ENCODE results near the gene GJB6. TPM values are rescaled to one million over a fixed set of nuclear protein-coding genes. Genes with fewer than 3 reads are reported as not detected.

GJB6 gene
- total RNA-seq, 2 experiments from 2014 or later: 19.8 to 26.0 TPM

DNA sequence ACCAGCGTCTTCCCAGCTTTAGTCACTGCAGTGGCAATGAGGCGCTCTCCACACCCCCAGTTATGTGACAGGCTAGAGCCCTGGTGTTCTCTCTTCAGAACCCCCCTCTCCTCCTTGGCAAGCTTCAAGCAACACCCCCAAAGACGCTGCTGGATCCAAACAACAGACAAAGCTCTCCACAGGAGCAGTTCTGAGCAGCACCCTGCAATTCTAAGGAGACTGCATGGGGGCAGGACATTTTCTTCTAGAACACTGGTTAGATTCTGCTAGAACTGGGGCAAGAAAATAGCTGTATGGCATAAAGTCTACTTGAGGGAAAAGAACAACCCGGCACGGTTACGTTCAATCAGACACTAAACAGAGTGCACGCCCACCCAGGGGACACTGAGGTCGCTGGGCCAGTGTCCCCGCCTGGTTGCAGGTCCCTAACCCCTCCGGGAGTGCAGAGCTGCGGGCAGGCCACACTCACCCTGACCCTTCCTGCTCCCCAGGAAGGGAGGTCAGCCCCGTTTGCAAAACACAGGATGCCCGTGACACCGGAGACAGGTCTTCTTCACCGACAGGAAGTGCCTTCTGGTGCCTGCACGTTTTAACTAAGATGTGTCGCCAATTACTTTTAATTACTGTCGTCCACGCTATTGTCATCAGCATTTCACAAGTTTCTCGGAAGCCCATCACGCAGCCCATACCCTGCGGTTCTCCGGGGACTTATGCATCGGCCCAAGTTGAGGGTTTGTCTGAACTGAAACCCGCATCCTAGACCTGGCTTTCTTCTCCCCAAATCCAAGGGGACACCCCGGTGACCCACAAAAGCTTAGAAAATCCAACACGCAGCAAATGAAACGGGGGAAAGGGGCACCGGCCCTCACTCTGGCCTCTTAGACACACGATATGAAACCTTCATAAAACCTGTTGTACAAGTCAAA, 943 bp downstream of the GJB6 start:
- intact Hi-C loops (cut with DNase I, micrococcal nuclease): no loop called here
- no peaks in the 10 kb centered on the region for H3K36me3 Mint-ChIP-seq (ENCODE audit: low read depth)
- ChIA-PET CTCF (no interaction called here), POLR2A (interaction anchor here (0.9 to 3.6 kb wide), 3 partner anchors 34 to 671 kb away, joined by 3 to 21 read pairs (median 4); partner anchors contain the start of gene XPO4)
- H3K4me3 ChIP-seq (ENCODE audit: low read length): peak overlapping the region; percentile 55
- DNase-seq (peak in 9 of 14 experiments; percentile 7 to 40 (median 29)), ATAC-seq (ENCODE audit: poor library complexity) (peak; percentile 35)
- no peaks in the 10 kb centered on the region for H3K9me3 Mint-ChIP-seq
- peaks cover 21% of the 10 kb centered on the region for H3K4me1 ChIP-seq (ENCODE audit: insufficient read depth, low read length)
- H3K4me1 Mint-ChIP-seq (ENCODE audit: low read depth): peaks cover 10% of the 10 kb centered on the region
- H3K27ac Mint-ChIP-seq: peak overlapping the region; percentile 88
- H3K4me3 Mint-ChIP-seq: peak overlapping the region; percentile 95
- H3K9me3 ChIP-seq (ENCODE audit: control insufficient read depth in 1 of 2, insufficient read depth in 1 of 2, low read length in 2 of 2): no peaks in the 10 kb centered on the region
- H3K27me3 ChIP-seq (ENCODE audit: control insufficient read depth in 1 of 2, insufficient read depth in 2 of 2, low read length in 2 of 2): peaks cover 11 to 13% of the 10 kb centered on the region in 2 experiments
- H3K36me3 ChIP-seq (ENCODE audit: insufficient read depth, low read length): no peaks in the 10 kb centered on the region
- peaks cover 5% of the 10 kb centered on the region for H3K27me3 Mint-ChIP-seq
- TF ChIP-seq, protein P1, sequence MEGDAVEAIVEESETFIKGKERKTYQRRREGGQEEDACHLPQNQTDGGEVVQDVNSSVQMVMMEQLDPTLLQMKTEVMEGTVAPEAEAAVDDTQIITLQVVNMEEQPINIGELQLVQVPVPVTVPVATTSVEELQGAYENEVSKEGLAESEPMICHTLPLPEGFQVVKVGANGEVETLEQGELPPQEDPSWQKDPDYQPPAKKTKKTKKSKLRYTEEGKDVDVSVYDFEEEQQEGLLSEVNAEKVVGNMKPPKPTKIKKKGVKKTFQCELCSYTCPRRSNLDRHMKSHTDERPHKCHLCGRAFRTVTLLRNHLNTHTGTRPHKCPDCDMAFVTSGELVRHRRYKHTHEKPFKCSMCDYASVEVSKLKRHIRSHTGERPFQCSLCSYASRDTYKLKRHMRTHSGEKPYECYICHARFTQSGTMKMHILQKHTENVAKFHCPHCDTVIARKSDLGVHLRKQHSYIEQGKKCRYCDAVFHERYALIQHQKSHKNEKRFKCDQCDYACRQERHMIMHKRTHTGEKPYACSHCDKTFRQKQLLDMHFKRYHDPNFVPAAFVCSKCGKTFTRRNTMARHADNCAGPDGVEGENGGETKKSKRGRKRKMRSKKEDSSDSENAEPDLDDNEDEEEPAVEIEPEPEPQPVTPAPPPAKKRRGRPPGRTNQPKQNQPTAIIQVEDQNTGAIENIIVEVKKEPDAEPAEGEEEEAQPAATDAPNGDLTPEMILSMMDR (IDR thresholded peaks at IDR 0.05): no peak
- no peak overlapping the region for H3K27ac ChIP-seq (ENCODE audit: low read depth in 1 of 2, low read length in 2 of 2)

DNA sequence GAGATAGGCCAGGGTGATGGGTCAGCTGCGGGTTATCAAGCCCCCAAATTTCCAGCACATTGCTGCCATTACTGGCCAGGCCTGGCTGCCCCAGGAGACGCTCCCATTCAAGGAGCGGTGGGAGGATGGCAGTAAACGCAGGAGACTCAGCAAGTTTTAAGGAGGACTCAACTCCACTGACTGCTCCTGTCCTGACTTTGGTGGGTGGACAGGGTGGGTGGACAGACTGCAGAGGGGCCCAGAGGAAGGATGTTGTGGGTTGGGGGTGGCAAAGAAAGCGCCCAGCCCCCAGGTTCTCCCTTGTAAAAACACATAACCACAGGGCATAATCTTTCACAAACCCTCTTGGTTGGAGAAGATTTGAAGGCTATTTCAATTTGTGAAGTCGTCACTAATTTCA, 4.4 kb downstream of the GJB6 start:
- TF ChIP-seq, protein P1 (IDR thresholded peaks at IDR 0.05): no peak
- Histone ChIP-seq H3K4me3 (ENCODE audit: low read length) (no peak overlapping the region), H3K4me1 (ENCODE audit: insufficient read depth, low read length) (peaks cover 19% of the 10 kb centered on the region), H3K27ac (ENCODE audit: low read depth in 1 of 2, low read length in 2 of 2) (no peak overlapping the region), H3K36me3 (ENCODE audit: insufficient read depth, low read length) (no peaks in the 10 kb centered on the region), H3K9me3 (ENCODE audit: control insufficient read depth in 1 of 2, insufficient read depth in 1 of 2, low read length in 2 of 2) (no peaks in the 10 kb centered on the region), H3K27me3 (ENCODE audit: control insufficient read depth in 1 of 2, insufficient read depth in 2 of 2, low read length in 2 of 2) (peaks cover 5 to 6% of the 10 kb centered on the region in 2 experiments)
- no peak for ATAC-seq (ENCODE audit: poor library complexity)
- POLR2A ChIA-PET: no interaction called here
- Mint-ChIP-seq H3K27ac (no peak overlapping the region), H3K4me1 (ENCODE audit: low read depth) (peaks cover 10% of the 10 kb centered on the region), H3K36me3 (ENCODE audit: low read depth) (no peaks in the 10 kb centered on the region), H3K9me3 (no peaks in the 10 kb centered on the region), H3K4me3 (no peak overlapping the region), H3K27me3 (peaks cover 5% of the 10 kb centered on the region)
- no peak for DNase-seq
- intact Hi-C loops (cut with DNase I, micrococcal nuclease): no loop called here
- CTCF ChIA-PET: no interaction called here

DNA sequence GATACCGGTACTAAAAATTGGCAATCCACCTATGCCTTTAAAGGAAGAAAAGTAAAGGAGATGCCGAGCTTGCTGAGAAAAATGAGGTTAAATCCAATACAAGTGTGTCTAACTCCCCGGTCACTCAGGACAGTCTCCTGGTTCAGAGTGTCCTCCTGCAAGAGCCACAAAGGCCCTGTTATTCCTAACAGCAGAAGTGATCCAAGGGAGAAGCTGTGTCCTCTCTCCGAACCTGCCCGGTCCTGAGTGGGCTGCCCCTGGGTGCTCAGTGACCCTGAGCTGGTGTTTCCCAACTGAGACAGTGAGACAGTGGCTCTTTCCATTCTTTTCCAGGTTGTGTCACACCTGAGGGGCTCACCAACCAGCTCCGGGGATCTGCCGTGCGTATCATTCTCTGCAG, 4.8 kb downstream of the GJB6 start:
- Mint-ChIP-seq H3K27me3 (peaks cover 5% of the 10 kb centered on the region), H3K9me3 (no peaks in the 10 kb centered on the region), H3K4me3 (no peak overlapping the region), H3K27ac (no peak overlapping the region), H3K36me3 (ENCODE audit: low read depth) (no peaks in the 10 kb centered on the region), H3K4me1 (ENCODE audit: low read depth) (peaks cover 10% of the 10 kb centered on the region)
- Histone ChIP-seq H3K9me3 (ENCODE audit: control insufficient read depth in 1 of 2, insufficient read depth in 1 of 2, low read length in 2 of 2) (no peaks in the 10 kb centered on the region), H3K27ac (ENCODE audit: low read depth in 1 of 2, low read length in 2 of 2) (no peak overlapping the region), H3K36me3 (ENCODE audit: insufficient read depth, low read length) (no peaks in the 10 kb centered on the region), H3K27me3 (ENCODE audit: control insufficient read depth in 1 of 2, insufficient read depth in 2 of 2, low read length in 2 of 2) (peaks cover under 1 to 3% of the 10 kb centered on the region in 2 experiments), H3K4me3 (ENCODE audit: low read length) (no peak overlapping the region), H3K4me1 (ENCODE audit: insufficient read depth, low read length) (peaks cover 15% of the 10 kb centered on the region)
- intact Hi-C loops (cut with DNase I, micrococcal nuclease): no loop called here
- POLR2A ChIA-PET: no interaction called here
- TF ChIP-seq, protein P1 (IDR thresholded peaks at IDR 0.05): no peak
- CTCF ChIA-PET: no interaction called here
- no peak for ATAC-seq (ENCODE audit: poor library complexity)
- no peak for DNase-seq

All from CD4-positive, alpha-beta T cell (primary cell).